SU-DHL-6 (cell line): ENCODE data around the gene WSCD1.

Source experiments
- CTCF ChIP-seq: fragments of 200-600 bp; sonication (generic); IDR thresholded peaks from one replicate; pipeline ENCODE4 v1.5.1; 2017; ENCODE audit warnings: antibody characterized with exemption, mild to moderate bottlenecking, low read length, moderate library complexity; ENCODE audit not compliant: insufficient read depth, poor library complexity, severe bottlenecking
- EZH2phosphoT487 ChIP-seq: fragments of 200-600 bp; sonication (generic), shearing (Covaris generic); conservative IDR thresholded peaks from 2 replicates; pipeline ENCODE4 v1.6.1; 2018; ENCODE audit warnings: mild to moderate bottlenecking, antibody characterized with exemption, low read length, moderate library complexity, mixed read lengths

- TF ChIP-seq CTCF: no peak
- no peak for TF ChIP-seq EZH2phosphoT487
These were observed 10.7 kb downstream of the WSCD1 start for GRCh38 chr17:6080711-6081430.
